ENCODE data around the gene SEMA6D. TPM values are rescaled to one million over a fixed set of nuclear protein-coding genes. Genes with fewer than 3 reads are reported as not detected.

SEMA6D gene
- total RNA-seq, 1 experiment from 2014 or later: 15.8 TPM

GRCh38 chr15:47732248-47732647 lies 14.9 kb downstream of the SEMA6D start:
- H2BK12ac ChIP-seq (ENCODE audit: insufficient read length, low read depth, low read length): no peak overlapping the region
- peaks cover 24 to 34% of the 10 kb centered on the region in 2 experiments for H3K4me1 Mint-ChIP-seq
- H3K23ac ChIP-seq (ENCODE audit: insufficient read length, low read depth, low read length): no peak overlapping the region
- no peak overlapping the region for H3K4me3 Mint-ChIP-seq
- no peak overlapping the region for H2AK5ac ChIP-seq (ENCODE audit: insufficient read length, low read length)
- H2BK5ac ChIP-seq (ENCODE audit: insufficient read length, low read length): no peak overlapping the region
- H3K14ac ChIP-seq (ENCODE audit: insufficient read depth, low read length): no peak overlapping the region
- no peak overlapping the region for H3K18ac ChIP-seq (ENCODE audit: insufficient read length, low read depth, low read length)
- H3K4me1 ChIP-seq (ENCODE audit: insufficient read depth, low read length): no peaks in the 10 kb centered on the region; the same call in 1 of the 2 replicates
- no peak overlapping the region for H2BK20ac ChIP-seq (ENCODE audit: low read depth, low read length, poor library complexity, severe bottlenecking)
- no peak overlapping the region for H3K56ac ChIP-seq (ENCODE audit: insufficient read length, low read depth, low read length)
- H2BK15ac ChIP-seq (ENCODE audit: low read depth, low read length): no peak overlapping the region
- no peak overlapping the region for H3K27ac Mint-ChIP-seq
- H3T11ph ChIP-seq (ENCODE audit: low read length): no peak overlapping the region
- H3K9me3 ChIP-seq (ENCODE audit: control insufficient read depth, low read depth, low read length): no peaks in the 10 kb centered on the region
- H3K9me3 Mint-ChIP-seq: peaks cover 2 to 3% of the 10 kb centered on the region in 2 experiments; a peak in 2 of 5 replicates
- H3K79me2 ChIP-seq (ENCODE audit: insufficient read depth, low read length): no peaks in the 10 kb centered on the region; the same call in 1 of the 2 replicates
- H3K36me3 Mint-ChIP-seq (ENCODE audit: insufficient read depth in 1 of 3, low read depth in 3 of 3): 0 out of 7 replicates have a peak, but pooled peaks cover 0 to 1% (median 0%) of the 10 kb centered on the region in 3 experiments
- H4K8ac ChIP-seq (replicated peaks; ENCODE audit: insufficient read length, low read depth, low read length): no peak overlapping the region
- no peak overlapping the region for H3K9ac ChIP-seq (ENCODE audit: extremely low read depth, insufficient read length, low read length)
- WGBS (ENCODE audit: extremely low coverage, insufficient read length, low lambda C conversion rate): no CpG with 5 or more reads among the region's 1 CpG
- TF ChIP-seq CTCF (conservative IDR thresholded peaks at IDR 0.05): no peak
- H3K4ac ChIP-seq (ENCODE audit: low read depth, low read length): no peak overlapping the region
- no peak for DNase-seq
- no peaks in the 10 kb centered on the region for H4K20me1 ChIP-seq (ENCODE audit: control insufficient read depth, insufficient read depth, insufficient read length)
- no peaks in the 10 kb centered on the region for H3K23me2 ChIP-seq (ENCODE audit: insufficient read length, low read depth, low read length, poor library complexity, severe bottlenecking)
- no peaks in the 10 kb centered on the region for H3K79me1 ChIP-seq (ENCODE audit: insufficient read depth, low read depth, low read length, poor library complexity, severe bottlenecking)
- H3K4me2 ChIP-seq (ENCODE audit: insufficient read depth, insufficient read length, low read length): no peak overlapping the region
- no peak overlapping the region for H4K5ac ChIP-seq (ENCODE audit: insufficient read length, low read depth, low read length)
- no peaks in the 10 kb centered on the region; the same call in 1 of the 2 replicates for H3K27me3 Mint-ChIP-seq (ENCODE audit: low read depth)
- H4K91ac ChIP-seq (ENCODE audit: insufficient read length, low read depth, low read length): no peak overlapping the region
- H2BK120ac ChIP-seq (ENCODE audit: low read depth, low read length, poor library complexity, severe bottlenecking): no peak overlapping the region
- H2AFZ ChIP-seq (ENCODE audit: low read length): no peak overlapping the region
- H3K27ac ChIP-seq (ENCODE audit: insufficient read length, low read depth, low read length): no peak overlapping the region
- H3K27me3 ChIP-seq (ENCODE audit: insufficient read depth, low read length): no peaks in the 10 kb centered on the region

All from H9 (cell line).